K562 (cell line): ENCODE results near the gene NR1D2. TPM values are rescaled to one million over a fixed set of nuclear protein-coding genes. Genes with fewer than 3 reads are reported as not detected.
A peak's percentile ranks its signal among the peaks of the same experiment; 100 is the strongest.

Experiments
- CREB1 ChIP-seq, 2 experiments: sonication (generic) in 1 of 2; formaldehyde crosslinking in 1 of 2; IDR thresholded peaks; 2 replicates each; pipeline versions ENCODE4 v1.6.1 to v1.8.0; 2012 to 2022; ENCODE audit warnings: inconsistent platforms in 1 of 2, mild to moderate bottlenecking in 1 of 2, missing genetic modification reagents in 1 of 2, moderate library complexity in 1 of 2
- DPF2 ChIP-seq: fragments of 450-650 bp; IDR thresholded peaks from 2 replicates; pipeline ENCODE4 v1.6.1; 2016
- EHMT2 ChIP-seq: fragments of 450-650 bp; IDR thresholded peaks from 2 replicates; pipeline ENCODE4 v1.6.1; 2018; ENCODE audit warnings: antibody characterized with exemption
- EP300 ChIP-seq: IDR thresholded peaks from 2 replicates; pipeline ENCODE4 v1.6.1; 2012; ENCODE audit warnings: low read length, improper control_type of control experiment
- EWSR1 ChIP-seq: fragments of 450-650 bp; IDR thresholded peaks from 2 replicates; pipeline ENCODE4 v1.6.1; 2018; ENCODE audit warnings: borderline replicate concordance, mild to moderate bottlenecking, low read depth, moderate library complexity; ENCODE audit not compliant: partially characterized antibody
- MCM3 ChIP-seq: fragments of 450-650 bp; IDR thresholded peaks from 2 replicates; pipeline ENCODE4 v1.6.1; 2016
- NFE2 ChIP-seq: IDR thresholded peaks from 2 replicates; pipeline ENCODE4 v1.6.1; 2014; ENCODE audit warnings: antibody characterized with exemption, low read depth
- NFE2L1 ChIP-seq: fragments of 450-650 bp; IDR thresholded peaks from 2 replicates; pipeline ENCODE4 v1.6.1; 2016; ENCODE audit warnings: missing genetic modification characterization, low read depth, mild to moderate bottlenecking, missing compliant biosample characterization, moderate library complexity, borderline replicate concordance
- PKNOX1 ChIP-seq: fragments of 450-650 bp; IDR thresholded peaks from 2 replicates; pipeline ENCODE4 v1.6.1; 2016
- SPI1 ChIP-seq: IDR thresholded peaks from 2 replicates; pipeline ENCODE4 v1.6.1; 2011; ENCODE audit warnings: low read depth, low read length, control low read depth, borderline replicate concordance
- TCFL5 ChIP-seq: fragments of 250-450 bp; sonication (Bioruptor Pico); conservative IDR thresholded peaks from 2 replicates; pipeline ENCODE4 v1.6.1; 2021; ENCODE audit warnings: mild to moderate bottlenecking, moderate library complexity, matching md5 sums
- TFAM ChIP-seq: fragments of 250-450 bp; sonication (Bioruptor Pico); conservative IDR thresholded peaks from 2 replicates; pipeline ENCODE4 v1.5.0; 2021; ENCODE audit warnings: mild to moderate bottlenecking, moderate library complexity
- ZBTB40 ChIP-seq, 2 experiments: fragments of 450-650 bp in 1 of 2; sonication (generic) in 1 of 2; formaldehyde crosslinking in 1 of 2; IDR thresholded peaks; 2 replicates each; pipeline versions ENCODE4 v1.7.1 to v1.9.0; 2016 to 2022; ENCODE audit warnings: inconsistent platforms in 1 of 2, mild to moderate bottlenecking in 1 of 2, missing genetic modification reagents in 1 of 2
- ZNF431 ChIP-seq: sonication (generic); formaldehyde crosslinking; IDR thresholded peaks from 2 replicates; pipeline ENCODE4 v1.8.0; 2022; ENCODE audit warnings: mild to moderate bottlenecking, missing genetic modification reagents
- ZNF766 ChIP-seq: fragments of 200-800 bp; sonication (Bioruptor generic); conservative IDR thresholded peaks from 2 replicates; pipeline ENCODE4 v1.6.1; 2016; ENCODE audit warnings: missing genetic modification characterization, missing compliant biosample characterization
- polyA plus RNA-seq, 8 experiments: library from polyadenylated mRNA; depleted of rRNA in 4 of 8; stranded (reverse) in 5 of 8; unstranded in 3 of 8; fragments of >200 nt; fragmentation: Nextera tagmentation in 2 of 8; fragmentation: Illumina TruSeq in 1 of 8; extraction: Ambion mirVana in 2 of 8; extraction: Trizol in 1 of 8; gene quantifications; 2 replicates each; pipeline versions ENCODE4 v1.2.1 to v1.2.3, GENCODE V29; 2011 to 2014; ENCODE audit warnings: inconsistent platforms in 1 of 8, missing spikeins in 1 of 8
- total RNA-seq, 7 experiments: library from RNA; depleted of rRNA in 6 of 7; stranded (reverse); fragments of >200 nt in 6 of 7; fragmentation: Illumina TruSeq in 2 of 7; extraction: Trizol in 2 of 7; gene quantifications; 2 replicates each; pipeline versions ENCODE4 v1.2.1 to v1.2.3, GENCODE V29; 2011 to 2021; ENCODE audit warnings: low replicate concordance in 1 of 7

NR1D2 gene
- total and polyA plus RNA-seq, 9 of the 15 experiments (the other 6 are each of a cell fraction or from before 2014, with no cell fraction given): 1.2 to 5.5 (median 2.9) TPM

DNA sequence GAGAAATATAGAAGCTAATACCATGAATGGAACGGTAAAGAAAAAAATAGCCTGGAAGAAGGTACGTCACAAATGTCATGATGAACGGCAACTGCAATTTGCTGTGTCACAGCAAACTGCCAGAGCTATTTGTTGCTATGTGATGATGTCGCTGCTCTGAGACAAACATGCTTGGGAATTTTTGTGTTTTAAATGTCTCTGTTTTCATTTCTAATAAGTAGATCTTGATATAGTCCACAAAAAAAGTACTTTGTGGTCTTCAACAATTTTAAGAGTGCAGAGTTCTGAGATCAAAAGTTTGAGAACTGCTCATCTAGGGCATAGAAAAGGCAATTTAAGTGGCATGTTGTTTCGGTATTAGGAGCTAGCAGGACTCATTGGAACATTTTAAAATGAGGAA lies 4.3 kb upstream of the NR1D2 start (continued):
- TF ChIP-seq ZBTB40 (IDR thresholded peaks at IDR 0.05) (0 out of 2 replicates have a peak, but pooled peaks have one; percentile 20), ZBTB40 (CRISPR knock-in tag; IDR thresholded peaks at IDR 0.05) (no peak), DPF2 (0 out of 2 replicates have a peak, but pooled peaks have one; percentile 55), TCFL5 (CRISPR knock-in tag) (no peak), MCM3 (no peak), TFAM (no peak), ZNF766 (CRISPR knock-in tag) (no peak), EHMT2 (peak; percentile 37; the same call in 1 of the 2 replicates), PKNOX1 (peak; percentile 84), CREB1 (IDR thresholded peaks at IDR 0.05) (peak; percentile 88), CREB1 (CRISPR knock-in tag; IDR thresholded peaks at IDR 0.05) (peak; percentile 58; the same call in 1 of the 2 replicates), ZNF431 (CRISPR knock-in tag) (no peak), SPI1 (no peak), NFE2L1 (tag) (peak; percentile 51; the same call in 1 of the 2 replicates), EWSR1 (no peak), NFE2 (peak; percentile 98), EP300 (peak; percentile 58)
